Brain microvascular endothelial cell (primary cell): ENCODE data around the gene SPTLC3.

Source experiments
- DNase-seq: peaks from one replicate; pipeline ENCODE4 v3.0.0-alpha.2; 2020
- H3K27ac ChIP-seq: fragments of 250-450 bp; sonication (Bioruptor Pico); 2 replicates; pipeline ENCODE4 v1.5.1; 2020; ENCODE audit warnings: mild to moderate bottlenecking, moderate library complexity
- H3K27me3 ChIP-seq: fragments of 250-450 bp; sonication (Bioruptor Pico); replicated peaks from 2 replicates; pipeline ENCODE4 v1.5.1; 2020; ENCODE audit warnings: mild to moderate bottlenecking
- H3K36me3 ChIP-seq: fragments of 250-450 bp; sonication (Bioruptor Pico); replicated peaks from 2 replicates; pipeline ENCODE4 v1.5.1; 2020; ENCODE audit warnings: mild to moderate bottlenecking
- H3K4me3 ChIP-seq: 2 replicates; pipeline ENCODE4 v1.5.1; 2011; ENCODE audit warnings: low read depth, mild to moderate bottlenecking, control low read depth, low read length, moderate library complexity
- CTCF ChIP-seq: IDR thresholded peaks from 2 replicates; pipeline ENCODE4 v1.5.1; 2011; ENCODE audit warnings: low read depth, mild to moderate bottlenecking, moderate library complexity, low read length, control low read depth, inconsistent platforms; ENCODE audit errors: missing control alignments
- in situ Hi-C: cut with HindIII; loops from 2 replicates; pipeline ENCODE4 v1.10.0; 2017; ENCODE audit warnings: low sequenced_read_pairs, low pct_ligation_motif_present

SPTLC3 gene

DNA sequence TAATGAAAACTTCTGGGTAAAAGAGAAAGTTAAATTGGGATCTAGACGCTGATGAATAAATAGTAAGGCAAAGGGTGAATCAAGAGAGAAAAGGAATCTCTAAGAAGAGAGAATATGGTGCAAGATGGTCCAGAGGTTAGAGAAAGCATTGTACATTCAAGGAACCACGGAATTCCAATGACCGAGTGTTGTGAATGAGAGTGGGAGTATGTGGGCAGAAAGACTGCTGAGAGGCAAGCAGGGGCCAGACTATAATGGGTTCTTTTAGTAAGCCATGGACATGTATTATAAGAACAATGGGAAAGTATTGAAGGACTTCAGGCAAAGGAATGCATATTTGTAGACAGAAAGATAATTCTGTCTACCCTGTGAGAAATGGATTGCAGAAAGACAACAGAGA, 45.2 kb downstream of the SPTLC3 start:
- Histone ChIP-seq H3K27ac (no peak overlapping the region), H3K4me3 (no peak overlapping the region), H3K36me3 (no peaks in the 10 kb centered on the region), H3K27me3 (no peaks in the 10 kb centered on the region)
- TF ChIP-seq CTCF = no peak
- in situ Hi-C loops = no loop called here
- no peak for DNase-seq

- no peak overlapping the region for H3K4me3 ChIP-seq
- in situ Hi-C loops = no loop called here
- DNase-seq = no peak
- TF ChIP-seq CTCF = no peak
- H3K36me3 ChIP-seq = no peaks in the 10 kb centered on the region
- H3K27me3 ChIP-seq = no peaks in the 10 kb centered on the region
- no peak overlapping the region for H3K27ac ChIP-seq
Observed at GRCh38 chr20:13058666-13059389, 50.1 kb downstream of the SPTLC3 start.

GRCh38 chr20:13059398-13060136, 50.8 kb downstream of the SPTLC3 start:
- Histone ChIP-seq H3K27ac (no peak overlapping the region), H3K27me3 (no peaks in the 10 kb centered on the region), H3K36me3 (no peaks in the 10 kb centered on the region), H3K4me3 (no peak overlapping the region)
- in situ Hi-C loops = no loop called here
- no peak for DNase-seq
- TF ChIP-seq CTCF = no peak

- Histone ChIP-seq H3K36me3 (no peaks in the 10 kb centered on the region), H3K27ac (no peak overlapping the region), H3K27me3 (no peaks in the 10 kb centered on the region), H3K4me3 (no peak overlapping the region)
- no peak for DNase-seq
- in situ Hi-C loops = no loop called here
- no peak for TF ChIP-seq CTCF
Observed at GRCh38 chr20:13060327-13060726, 51.6 kb downstream of the SPTLC3 start.

DNA sequence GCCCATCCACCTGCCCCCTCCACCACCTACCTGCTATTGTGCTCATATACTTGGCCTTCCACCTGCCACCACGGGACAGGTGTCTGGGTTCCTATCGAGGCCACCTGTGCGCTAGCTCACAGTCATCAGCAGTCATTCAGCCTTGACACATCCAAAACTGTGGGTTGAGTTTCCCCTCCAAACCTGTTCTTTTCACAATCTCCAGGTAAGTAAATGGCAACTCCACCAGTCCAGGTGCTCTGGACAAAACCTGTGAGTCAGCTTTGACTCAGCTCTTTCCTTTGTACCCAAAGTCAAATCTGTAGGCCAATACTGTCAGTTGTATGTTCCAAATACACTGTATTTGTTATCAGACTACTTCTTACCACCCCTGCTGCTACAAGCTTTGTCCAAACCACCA, 52.6 kb downstream of the SPTLC3 start:
- no peak for DNase-seq
- Histone ChIP-seq H3K27ac (no peak overlapping the region), H3K36me3 (no peaks in the 10 kb centered on the region), H3K27me3 (no peaks in the 10 kb centered on the region), H3K4me3 (no peak overlapping the region)
- in situ Hi-C loops = no loop called here
- no peak for TF ChIP-seq CTCF
